GM21381 (cell line): ENCODE results near the gene SASH1.
A peak's percentile ranks its signal among the peaks of the same experiment; 100 is the strongest.
"Not testable (repeated sequence)": the region's sequence is repeated elsewhere in the genome, so short reads cannot be mapped to it uniquely, and the experiment has no call there.

ENCODE experiments used
- ATAC-seq: cut with Tn5 transposase; IDR thresholded peaks from one replicate; pipeline ENCODE4 v1.9.1; 2021; ENCODE audit warnings: mild to moderate bottlenecking, moderate library complexity; ENCODE audit not compliant: unreplicated experiment

The SASH1 gene

GRCh38 chr6:148572676-148573335, 230.2 kb downstream of the SASH1 start:
- no peak for ATAC-seq

DNA sequence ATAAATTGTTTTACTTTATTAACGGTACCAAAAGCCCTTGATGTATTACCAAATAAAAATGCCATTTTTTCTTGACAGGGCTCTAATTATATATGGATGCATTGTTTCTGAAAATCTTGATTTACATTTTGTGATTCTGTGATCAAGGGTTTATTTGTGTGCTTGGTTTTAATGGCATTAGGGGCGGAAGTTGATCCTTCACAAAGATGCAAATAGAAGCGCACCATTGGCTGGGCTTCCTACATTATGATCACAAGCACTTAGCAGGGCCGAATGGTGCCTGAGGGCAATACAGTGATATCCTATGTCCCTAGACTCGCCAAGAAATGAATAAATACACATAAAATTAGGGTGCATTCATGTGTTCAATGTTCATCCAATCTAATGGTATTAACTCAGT, 231.3 kb downstream of the SASH1 start:
- no peak for ATAC-seq

DNA sequence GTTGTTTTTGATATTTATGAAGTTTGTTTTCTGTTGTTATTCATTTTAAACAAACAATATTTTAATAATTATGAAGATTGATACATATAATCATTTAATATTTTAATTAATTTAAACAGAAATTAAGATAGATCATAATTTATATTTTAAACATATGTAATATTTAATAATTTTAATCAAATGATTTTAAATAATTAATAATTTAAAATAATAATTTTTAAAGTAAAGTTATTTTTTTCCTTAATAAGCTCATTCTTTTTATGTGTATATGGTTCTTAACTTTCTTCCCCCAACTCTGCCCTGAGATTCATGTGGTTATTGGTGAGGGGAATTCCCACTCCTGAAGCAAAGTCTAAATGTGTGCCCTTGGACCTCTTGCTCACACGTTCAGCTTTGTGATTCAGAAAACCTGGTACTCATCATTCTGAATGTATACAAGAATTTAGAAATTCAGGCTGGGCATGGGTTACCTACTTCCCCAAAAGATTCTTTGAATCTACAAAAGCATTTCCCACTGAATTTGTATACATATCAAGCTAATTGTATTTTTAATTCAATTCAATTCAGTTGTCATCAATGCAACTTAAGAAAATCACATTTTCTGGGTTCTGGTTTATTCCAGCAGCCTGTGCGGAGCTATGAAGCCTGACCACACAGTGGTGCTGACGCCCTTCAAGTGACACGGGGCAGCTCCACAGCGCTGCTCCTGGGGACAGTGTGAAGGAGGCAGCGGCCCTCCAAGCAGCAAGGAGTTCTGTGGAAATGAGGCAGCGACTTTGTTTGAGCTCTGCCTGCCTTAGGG, 235.2 kb downstream of the SASH1 start:
- peak; percentile 97 for ATAC-seq

DNA sequence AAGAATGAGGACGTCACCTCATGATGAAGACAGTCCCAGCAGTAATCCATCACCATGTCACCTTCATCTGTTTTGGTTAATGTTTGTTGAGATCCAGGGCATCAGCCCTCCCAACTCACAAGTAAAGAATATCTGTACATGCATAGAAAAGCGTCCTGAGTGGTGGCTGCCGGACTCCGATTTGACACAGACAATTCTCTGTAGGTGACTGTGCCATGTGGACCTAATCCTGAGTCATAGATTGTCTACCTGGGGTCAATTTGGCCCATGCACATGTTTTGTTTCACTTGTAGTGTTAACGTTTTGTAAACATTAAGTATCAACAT, 235.8 kb downstream of the SASH1 start:
- ATAC-seq = peak; percentile 22

DNA sequence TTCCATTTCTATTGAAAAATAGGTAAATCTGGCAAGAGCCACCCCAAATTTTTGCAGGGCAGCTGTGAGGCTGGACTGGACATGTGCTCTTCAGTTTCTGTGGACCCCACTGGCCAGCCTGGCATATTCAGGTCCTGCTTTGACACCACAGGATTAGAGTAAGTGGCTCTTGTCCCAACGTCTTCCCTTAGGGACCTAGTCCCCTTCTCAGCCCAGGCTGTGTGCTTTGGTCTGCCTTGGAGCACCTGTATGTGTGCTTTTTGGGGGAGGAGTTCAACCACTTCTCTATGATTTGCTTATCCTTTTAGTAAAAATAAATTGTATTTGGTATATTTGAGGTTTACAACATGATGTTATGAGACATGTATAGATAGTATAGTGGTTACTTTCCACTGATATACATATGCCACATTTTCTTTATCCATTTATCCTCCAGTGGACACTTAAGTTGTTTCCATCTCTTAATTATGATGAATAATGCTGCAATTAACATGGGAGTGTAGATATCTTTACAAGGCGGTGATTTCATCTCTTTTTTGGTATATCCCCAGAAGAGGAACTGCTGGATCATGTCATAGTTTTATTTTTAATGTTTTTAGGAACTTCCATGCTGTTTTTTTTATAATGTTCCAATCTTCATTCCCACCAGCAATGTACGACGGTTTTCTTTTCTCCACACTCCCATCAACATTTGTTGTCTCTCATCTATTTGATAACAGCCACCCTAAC, 236.4 kb downstream of the SASH1 start:
- no peak for ATAC-seq

DNA sequence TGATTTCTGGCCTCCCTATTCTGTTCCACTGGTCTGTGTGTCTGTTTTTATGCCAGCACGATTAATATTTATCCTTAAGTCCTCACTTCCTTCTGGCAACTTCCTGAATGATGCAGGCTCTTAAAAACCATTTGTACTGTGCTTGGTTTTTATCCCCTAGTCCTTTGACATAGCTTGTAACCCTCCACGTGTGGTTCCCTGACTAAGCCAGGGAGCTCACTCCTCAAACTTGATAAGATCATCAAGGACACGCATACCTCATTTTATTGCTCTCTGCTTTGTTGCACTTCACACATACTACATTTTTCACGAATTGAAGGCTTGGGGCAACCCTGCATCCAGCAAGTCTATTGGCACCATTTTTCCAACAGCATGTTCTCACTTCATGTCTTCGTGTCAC, 237.8 kb downstream of the SASH1 start:
- no peak for ATAC-seq

DNA sequence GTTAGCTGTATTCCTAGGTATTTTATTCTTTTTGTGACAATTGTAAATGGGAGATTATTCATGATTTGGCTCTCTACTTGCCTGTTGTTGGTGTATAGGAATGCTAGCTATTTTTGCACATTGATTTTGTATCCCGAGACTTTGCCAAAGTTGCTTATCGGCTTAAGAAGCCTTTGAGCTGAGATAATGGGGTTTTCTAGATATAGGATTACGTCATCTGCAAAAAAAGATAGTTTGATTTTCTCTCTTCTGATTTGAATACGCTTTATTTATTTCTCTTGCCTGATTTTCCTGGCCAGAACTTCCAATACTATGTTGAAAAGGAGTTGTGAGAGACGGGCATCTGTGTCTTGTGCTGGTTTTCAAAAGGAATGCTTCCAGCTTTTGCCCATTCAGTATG, 241.0 kb downstream of the SASH1 start:
- ATAC-seq = no peak

DNA sequence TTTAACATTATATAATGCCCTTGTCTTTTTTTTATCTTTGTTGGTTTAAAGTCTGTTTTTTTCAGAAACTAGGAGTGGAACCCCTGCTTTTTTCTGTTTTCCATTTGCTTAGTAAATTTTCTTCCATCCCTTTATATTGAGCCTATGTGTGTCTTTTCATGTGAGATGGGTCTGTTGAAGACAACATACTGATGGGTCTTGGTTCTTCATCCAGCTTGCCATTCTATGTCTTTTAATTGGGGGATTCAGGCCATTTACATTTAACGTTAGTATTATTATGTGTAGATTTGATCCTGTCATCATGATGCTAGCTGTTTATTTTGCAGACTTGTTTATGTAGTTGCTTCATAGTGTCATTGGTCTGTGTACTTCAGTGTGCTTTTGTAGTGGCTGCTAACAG, 243.0 kb downstream of the SASH1 start:
- not testable (repeated sequence) for ATAC-seq

DNA sequence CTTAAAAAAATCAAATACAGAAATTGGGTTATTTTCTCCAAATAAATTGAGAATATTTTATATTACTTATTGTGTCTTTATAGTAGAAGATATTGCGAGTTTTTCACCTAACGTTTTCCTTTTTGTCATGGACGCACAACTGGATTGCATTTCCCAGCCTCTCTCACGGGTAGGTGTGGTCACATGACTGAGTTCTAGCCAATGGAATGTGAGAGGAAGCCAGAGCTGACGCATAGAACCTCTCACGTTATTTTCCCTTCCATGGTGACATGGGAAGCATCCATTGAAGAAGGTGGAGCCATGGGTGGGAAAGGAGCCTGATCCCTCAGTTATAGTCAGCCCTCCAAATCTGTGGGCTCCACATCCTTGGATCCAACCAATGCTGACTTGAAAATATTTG, 248.2 kb downstream of the SASH1 start:
- ATAC-seq = no peak

DNA sequence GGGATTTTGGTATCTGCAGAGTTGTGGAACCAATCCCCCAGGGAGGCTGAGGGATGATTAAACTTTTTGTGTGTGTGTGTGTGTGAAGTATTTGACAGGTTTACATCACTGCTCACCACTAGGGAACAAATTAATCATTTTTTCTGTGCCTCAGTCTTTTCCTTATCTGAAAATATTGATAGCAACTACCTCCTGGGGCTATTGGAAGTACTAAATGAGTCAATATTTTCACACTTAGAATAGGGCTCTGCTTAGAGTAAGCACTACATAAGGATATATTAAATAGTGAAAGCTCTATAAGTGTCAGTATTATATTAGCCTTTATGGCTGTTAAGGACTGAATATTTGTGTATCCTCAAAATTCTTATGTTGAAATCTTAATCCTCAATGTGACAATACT, 249.0 kb downstream of the SASH1 start:
- ATAC-seq = no peak

DNA sequence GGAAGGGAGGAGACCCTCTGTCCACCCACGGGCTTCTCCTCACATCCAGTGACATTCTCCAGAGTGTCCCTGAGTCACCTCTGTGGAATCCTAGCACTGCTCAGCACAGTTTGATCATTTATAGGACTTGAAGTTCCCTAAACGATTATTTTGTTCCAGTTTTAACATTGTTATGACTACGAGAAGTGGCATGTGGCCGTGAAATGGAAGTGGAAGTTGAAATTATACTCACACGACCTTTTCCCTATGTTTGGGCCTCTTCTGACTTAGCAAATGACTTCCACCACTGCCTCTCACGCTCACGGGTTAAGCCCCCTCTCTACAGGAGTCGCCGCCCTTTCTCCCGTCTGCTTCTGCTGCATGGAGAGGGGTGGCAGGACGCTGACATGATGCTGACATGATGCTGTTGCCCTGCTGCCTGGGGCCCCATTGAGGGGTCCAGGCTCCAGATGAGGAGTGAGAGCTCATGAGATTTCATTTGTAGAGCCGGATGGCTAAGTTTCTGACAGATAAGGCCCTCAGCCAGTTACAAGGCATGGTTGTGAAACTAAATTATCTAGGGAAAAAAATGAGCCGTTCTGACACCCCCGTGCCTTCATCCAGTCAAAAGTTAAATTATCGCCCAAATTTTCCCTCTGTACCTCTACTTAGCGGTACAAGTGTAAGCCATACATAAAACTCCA, 250.6 kb downstream of the SASH1 start:
- no peak for ATAC-seq

GRCh38 chr6:148593813-148594170, 251.2 kb downstream of the SASH1 start:
- no peak for ATAC-seq

- no peak for ATAC-seq
Measured at GRCh38 chr6:148595550-148595949, 252.9 kb downstream of the SASH1 start.

DNA sequence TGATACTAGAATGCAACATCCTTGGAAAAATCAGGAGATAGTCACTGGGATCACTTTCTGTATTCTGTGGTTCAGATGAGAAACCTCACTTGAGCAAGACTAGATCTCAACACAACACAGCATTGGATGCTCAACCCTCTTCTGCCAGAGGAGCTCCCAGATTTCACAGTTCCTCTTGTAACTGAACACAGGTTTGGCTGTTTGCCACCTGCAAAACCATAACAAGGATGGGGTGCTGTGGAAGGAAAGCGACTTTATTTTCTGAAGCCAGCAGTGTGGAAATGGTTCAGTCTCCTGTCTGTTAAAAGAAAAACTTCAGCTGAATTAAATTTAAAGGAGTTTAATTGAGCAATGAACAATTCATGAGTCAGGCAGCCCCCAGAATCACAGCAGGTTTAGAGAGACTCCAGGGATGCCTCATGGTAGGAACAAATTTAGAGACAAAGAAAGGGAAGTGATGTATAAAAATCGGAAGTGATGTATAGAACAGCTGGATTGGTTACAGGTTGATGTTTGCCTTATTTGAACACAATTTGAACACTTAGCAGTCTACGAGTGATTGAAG, 254.3 kb downstream of the SASH1 start:
- ATAC-seq = no peak

DNA sequence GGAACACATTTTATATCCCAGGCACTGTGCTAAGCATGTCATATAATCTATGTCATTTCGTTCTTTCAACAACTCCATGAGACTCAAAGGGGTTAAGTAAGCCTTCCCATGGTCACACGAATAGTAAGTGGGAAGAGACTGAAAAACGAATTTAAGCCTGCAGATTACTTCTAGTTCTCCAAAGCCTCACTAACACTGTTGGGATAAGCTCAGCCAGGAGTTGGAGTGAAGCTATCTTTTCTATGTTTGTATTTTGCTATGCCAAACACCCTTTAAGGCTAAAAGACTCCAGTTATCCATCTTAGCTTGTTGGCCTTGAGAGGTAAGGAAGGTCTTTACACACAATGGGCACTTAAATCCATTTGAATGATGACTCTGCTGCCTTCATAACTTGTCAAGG, 256.1 kb downstream of the SASH1 start:
- no peak for ATAC-seq

DNA sequence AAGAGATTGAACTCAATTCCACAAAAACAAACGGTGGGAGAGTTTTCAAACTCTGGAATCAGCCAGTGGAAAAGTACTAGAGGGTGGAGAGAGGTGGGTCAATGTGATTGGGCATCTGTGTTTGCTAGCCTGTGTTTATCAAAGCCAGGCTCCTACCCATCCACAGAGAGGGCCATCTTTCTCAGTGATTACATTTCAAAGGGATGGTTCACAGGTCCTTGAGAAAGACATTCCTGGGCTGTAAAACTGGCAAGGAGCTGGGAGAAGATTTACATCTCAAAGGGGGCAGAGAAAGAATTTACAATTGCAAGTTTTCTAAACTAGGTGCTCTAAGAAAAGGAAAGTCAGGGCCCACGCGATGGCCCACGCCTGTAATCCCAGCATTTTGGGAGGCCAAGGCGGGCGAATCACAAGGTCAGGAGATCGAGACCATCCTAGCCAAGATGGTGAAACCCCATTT, 257.4 kb downstream of the SASH1 start:
- no peak for ATAC-seq
